HepG2 (cell line): ENCODE results near the gene BPIFB4.

Experiments
- ATRX ChIP-seq: sonication (generic); formaldehyde crosslinking; IDR thresholded peaks from 2 replicates; pipeline ENCODE4 v1.4.0; 2020; ENCODE audit warnings: missing genetic modification reagents, borderline replicate concordance
- CTCF ChIP-seq: sonication (generic); formaldehyde crosslinking; IDR thresholded peaks from 2 replicates; pipeline ENCODE4 v1.5.0; 2020; ENCODE audit warnings: mild to moderate bottlenecking, missing genetic modification reagents, moderate library complexity
- FOXA1 ChIP-seq, 2 experiments: fragments of 450-650 bp in 1 of 2; sonication (generic) in 1 of 2; formaldehyde crosslinking in 1 of 2; IDR thresholded peaks; 2 replicates each; pipeline versions ENCODE4 v1.4.0 to v1.6.1; 2016 to 2020; ENCODE audit warnings: missing genetic modification reagents in 1 of 2
- JUNB ChIP-seq: sonication (generic); formaldehyde crosslinking; IDR thresholded peaks from 2 replicates; pipeline ENCODE4 v1.8.0; 2022; ENCODE audit warnings: missing genetic modification reagents, mild to moderate bottlenecking, borderline replicate concordance
- KDM3A ChIP-seq: IDR thresholded peaks from 2 replicates; pipeline ENCODE4 v1.6.1; 2018; ENCODE audit warnings: low read depth, missing compliant biosample characterization
- NPAS2 ChIP-seq: sonication (generic); formaldehyde crosslinking; IDR thresholded peaks from 2 replicates; pipeline ENCODE4 v1.8.0; 2022; ENCODE audit warnings: mild to moderate bottlenecking, missing genetic modification reagents, borderline replicate concordance
- PRDM10 ChIP-seq: sonication (generic); formaldehyde crosslinking; IDR thresholded peaks from 2 replicates; pipeline ENCODE4 v1.4.0; 2020; ENCODE audit warnings: low read depth, missing genetic modification reagents
- RNF2 ChIP-seq: fragments of 450-650 bp; conservative IDR thresholded peaks from 2 replicates; pipeline ENCODE4 v1.6.1; 2016; ENCODE audit warnings: low read depth
- SMAD3 ChIP-seq: sonication (generic); formaldehyde crosslinking; IDR thresholded peaks from 2 replicates; pipeline ENCODE4 v1.4.0; 2020; ENCODE audit warnings: missing genetic modification reagents
- TCF12 ChIP-seq, 2 experiments: fragments of 450-650 bp in 1 of 2; sonication (generic) in 1 of 2; formaldehyde crosslinking in 1 of 2; IDR thresholded peaks; 2 replicates each; pipeline versions ENCODE4 v1.6.1 to v1.8.0; 2017 to 2022; ENCODE audit warnings: antibody characterized with exemption in 1 of 2, mild to moderate bottlenecking in 1 of 2, missing genetic modification reagents in 1 of 2, moderate library complexity in 1 of 2
- ZFAT ChIP-seq: sonication (generic); formaldehyde crosslinking; conservative IDR thresholded peaks from 2 replicates; pipeline ENCODE4 v1.8.1; 2023; ENCODE audit warnings: missing genetic modification reagents, inconsistent platforms
- ZHX1 ChIP-seq: sonication (generic); formaldehyde crosslinking; IDR thresholded peaks from 2 replicates; pipeline ENCODE4 v1.8.1; 2022; ENCODE audit warnings: low read depth, mild to moderate bottlenecking, missing genetic modification reagents

GRCh38 chr20:33062105-33062824 is 17.2 kb upstream of the BPIFB4 start:
- TF ChIP-seq FOXA1 (IDR thresholded peaks at IDR 0.05) (no peak), FOXA1 (CRISPR knock-in tag; IDR thresholded peaks at IDR 0.05) (no peak), TCF12 (IDR thresholded peaks at IDR 0.05) (no peak), TCF12 (CRISPR knock-in tag; IDR thresholded peaks at IDR 0.05) (no peak), NPAS2 (CRISPR knock-in tag) (no peak), ZFAT (CRISPR knock-in tag) (no peak), JUNB (CRISPR knock-in tag) (no peak), CTCF (CRISPR knock-in tag) (no peak), SMAD3 (CRISPR knock-in tag) (no peak), ZHX1 (CRISPR knock-in tag) (no peak), KDM3A (CRISPR knock-in tag) (no peak), ATRX (no peak), RNF2 (no peak), PRDM10 (CRISPR knock-in tag) (no peak)
